Thymus (tissue), 11 donors: Measurements from ENCODE around the gene TSHZ2. TPM values are rescaled to one million over a fixed set of nuclear protein-coding genes. Genes with fewer than 3 reads are reported as not detected.

Source experiments
- DNase-seq, 9 donors: peaks; one replicate each; pipeline ENCODE4 v3.0.0-alpha.2; 2013; ENCODE audit warnings: low spot score in 9 of 9, low read depth in 6 of 9, missing footprints in 1 of 9
- H3K27ac ChIP-seq, 2 donors: one replicate each; pipeline ENCODE4 v1.5.1; 2013; ENCODE audit warnings: control low read depth in 1 of 2, low read depth in 1 of 2, low read length in 1 of 2, mild to moderate bottlenecking in 1 of 2, moderate library complexity in 1 of 2
- H3K27me3 ChIP-seq, 2 donors: one replicate each; pipeline ENCODE4 v1.5.1; 2013; ENCODE audit warnings: low read length in 1 of 2; ENCODE audit not compliant: control insufficient read depth in 2 of 2, insufficient read depth in 1 of 2
- H3K36me3 ChIP-seq, 2 donors: one replicate each; pipeline ENCODE4 v1.5.1; 2013; ENCODE audit warnings: low read length in 1 of 2, mild to moderate bottlenecking in 1 of 2, moderate library complexity in 1 of 2; ENCODE audit not compliant: control insufficient read depth in 2 of 2, insufficient read depth in 2 of 2
- H3K4me1 ChIP-seq, 2 donors: one replicate each; pipeline ENCODE4 v1.5.1; 2013; ENCODE audit warnings: low read length in 2 of 2; ENCODE audit not compliant: control insufficient read depth in 2 of 2, insufficient read depth in 2 of 2
- H3K4me3 ChIP-seq, 2 donors: one replicate each; pipeline ENCODE4 v1.5.1; 2013; ENCODE audit warnings: low read length in 2 of 2, control low read depth in 1 of 2, mild to moderate bottlenecking in 1 of 2
- H3K9me3 ChIP-seq, 2 donors: one replicate each; pipeline ENCODE4 v1.5.1; 2013; ENCODE audit warnings: low read length in 1 of 2, mild to moderate bottlenecking in 1 of 2; ENCODE audit not compliant: control insufficient read depth in 2 of 2, insufficient read depth in 1 of 2
- WGBS: extraction: QIAGEN DNeasy Blood & Tissue Kit; methylation state at CpG from one replicate; pipeline ENCODE4 v1.1.7; 2013; 5-methylcytosine and 5-hydroxymethylcytosine counted together
- polyA plus RNA-seq: library from polyadenylated mRNA; stranded (reverse); fragments of 200-250 nt; gene quantifications from one replicate; pipeline ENCODE4 v1.2.3, GENCODE V29; 2013
- total RNA-seq: library from RNA; stranded (reverse); fragments of 120-200 nt; gene quantifications from one replicate; pipeline ENCODE4 v1.2.4, GENCODE V29; 2013
- donor health status: healthy.

Gene TSHZ2
- total and polyA plus RNA-seq, 2 donors: 1.4 to 2.4 TPM

DNA sequence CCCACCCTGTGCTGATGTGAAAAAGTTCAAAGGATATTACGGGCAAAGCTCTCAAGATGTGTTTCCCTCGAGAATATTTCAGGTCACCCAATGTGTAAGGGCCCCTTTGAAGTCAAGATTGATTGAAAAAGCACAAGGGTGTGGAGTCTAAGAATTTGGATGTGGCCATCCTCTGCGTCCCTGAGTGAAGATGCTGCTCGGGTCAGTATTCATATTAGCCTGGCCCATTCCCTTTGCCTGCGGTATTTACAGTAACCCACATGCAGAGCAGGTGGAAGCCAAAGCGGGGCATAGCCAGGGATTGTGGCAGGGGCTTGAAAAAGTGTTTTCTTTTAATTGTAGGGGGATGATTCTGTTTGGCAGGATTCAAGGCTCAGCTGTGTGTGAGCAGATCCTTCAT, 211.0 kb downstream of the TSHZ2 start:
- WGBS: 94% methylated on average over 6 of the region's 6 CpGs
- H3K27ac ChIP-seq: no peak overlapping the region

DNA sequence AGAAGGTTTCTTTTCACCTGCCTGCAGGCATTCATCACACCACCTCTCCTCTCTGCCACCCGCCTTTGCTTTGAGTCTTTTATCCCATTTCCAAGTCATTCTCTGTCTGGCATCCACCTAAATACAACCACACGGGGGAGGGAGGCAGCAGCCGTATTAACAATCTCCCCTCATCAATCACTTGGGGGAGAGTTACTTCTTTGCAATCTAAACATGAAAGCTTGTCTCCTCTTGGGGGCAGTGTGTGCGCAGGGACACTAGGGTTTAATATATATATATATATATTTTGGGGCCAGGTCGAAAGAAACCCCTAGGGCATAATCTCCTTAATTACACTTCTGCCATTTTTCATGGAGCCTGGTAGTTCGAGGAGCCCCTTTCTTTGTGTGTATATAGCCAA, 214.5 kb downstream of the TSHZ2 start:
- Histone ChIP-seq H3K9me3 (no peaks in the 10 kb centered on the region), H3K27ac (no peak overlapping the region), H3K4me3 (no peak overlapping the region), H3K36me3 (no peaks in the 10 kb centered on the region), H3K4me1 (no peaks in the 10 kb centered on the region), H3K27me3 (no peaks in the 10 kb centered on the region)
- 57% methylated on average over 6 of the region's 6 CpGs for WGBS
- no peak for DNase-seq

More for the DNA sequence above, 211.0 kb downstream of the TSHZ2 start:
- H3K4me3 ChIP-seq: no peak overlapping the region
- H3K9me3 ChIP-seq: no peaks in the 10 kb centered on the region
- DNase-seq: no peak
- H3K36me3 ChIP-seq: no peaks in the 10 kb centered on the region
- no peaks in the 10 kb centered on the region for H3K4me1 ChIP-seq
- H3K27me3 ChIP-seq: no peaks in the 10 kb centered on the region

DNA sequence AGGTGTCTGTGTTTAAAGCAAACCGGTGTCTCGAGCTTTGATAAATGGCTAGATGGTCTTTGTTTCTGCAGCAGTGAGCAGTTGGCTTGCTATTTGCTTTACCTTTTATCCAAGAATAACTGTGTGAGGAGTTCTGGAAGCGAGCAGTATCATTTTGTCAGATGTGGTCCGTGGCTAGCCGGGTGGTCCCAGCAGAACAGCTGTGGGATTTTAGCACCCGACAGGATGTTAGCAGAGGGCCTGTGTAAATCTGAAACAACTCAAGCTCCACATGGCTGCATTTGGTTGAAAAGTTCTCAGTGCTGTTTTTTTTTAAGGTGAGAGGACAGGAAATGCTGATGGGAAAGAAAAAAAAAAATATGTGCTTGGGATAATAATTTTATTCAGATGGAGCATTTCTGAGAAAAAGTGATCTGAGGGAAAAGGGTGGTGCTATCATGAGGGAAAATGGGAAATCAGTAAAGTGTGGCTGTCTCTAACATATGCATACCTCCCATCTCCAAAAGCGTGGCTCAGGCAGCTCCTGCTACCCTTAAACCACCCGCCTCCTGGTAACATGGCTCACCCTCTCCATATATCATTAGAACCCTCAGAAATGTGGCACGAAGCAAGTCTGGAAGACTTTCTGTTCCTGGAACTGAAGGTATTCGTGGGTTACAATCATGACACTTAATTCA, 215.4 kb downstream of the TSHZ2 start:
- no peak overlapping the region for H3K4me3 ChIP-seq
- 69% methylated on average over 10 of the region's 10 CpGs for WGBS
- H3K4me1 ChIP-seq: no peaks in the 10 kb centered on the region
- H3K27me3 ChIP-seq: no peaks in the 10 kb centered on the region
- H3K9me3 ChIP-seq: no peaks in the 10 kb centered on the region
- no peak overlapping the region for H3K27ac ChIP-seq
- no peaks in the 10 kb centered on the region for H3K36me3 ChIP-seq
- DNase-seq: no peak

DNA sequence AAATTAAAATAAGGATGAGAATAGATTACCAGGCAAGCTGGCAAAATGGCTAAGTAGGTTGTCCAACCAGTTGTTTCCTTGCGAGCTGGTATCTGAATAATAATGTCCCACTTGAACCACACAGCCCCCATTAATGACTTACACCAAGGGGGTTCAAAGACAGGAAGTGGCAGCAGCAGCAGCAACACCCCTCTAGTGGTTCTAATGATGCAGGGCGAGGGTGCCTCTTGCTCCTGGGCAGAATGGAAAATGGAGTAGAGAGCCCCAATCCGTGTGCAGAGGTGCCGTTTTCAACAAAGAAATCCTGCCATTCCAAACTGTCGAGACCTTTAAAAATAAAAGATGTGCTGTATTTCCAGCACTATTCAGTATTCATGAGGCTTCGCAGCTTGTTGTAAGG, 218.1 kb downstream of the TSHZ2 start:
- H3K27ac ChIP-seq: no peak overlapping the region
- H3K9me3 ChIP-seq: no peaks in the 10 kb centered on the region
- WGBS: 84% methylated on average over 6 of the region's 6 CpGs

DNA sequence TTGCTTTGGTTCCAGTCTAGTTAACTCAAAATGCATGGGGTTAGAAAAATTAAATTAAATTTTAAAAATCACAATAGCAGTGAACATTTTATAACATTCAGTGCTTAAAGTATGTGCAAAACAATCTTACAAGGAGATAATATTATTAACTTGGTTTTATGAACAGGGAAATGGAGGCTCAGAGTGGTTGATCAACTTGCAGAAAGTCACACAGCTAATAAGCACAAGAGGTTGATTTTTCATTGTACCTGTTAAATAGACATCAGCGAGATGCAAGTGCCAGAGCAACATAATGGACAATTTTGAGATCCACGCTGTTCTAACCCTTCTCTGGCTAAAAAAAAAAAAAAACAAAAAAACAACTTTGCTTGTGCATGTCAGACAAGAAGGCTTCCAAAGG, 219.8 kb downstream of the TSHZ2 start:
- H3K27me3 ChIP-seq: no peaks in the 10 kb centered on the region
- DNase-seq: no peak
- no peak overlapping the region for H3K4me3 ChIP-seq
- no peaks in the 10 kb centered on the region for H3K4me1 ChIP-seq
- WGBS: 89% methylated on average over 2 of the region's 2 CpGs
- no peaks in the 10 kb centered on the region for H3K36me3 ChIP-seq
- H3K27ac ChIP-seq: no peak overlapping the region
- no peaks in the 10 kb centered on the region for H3K9me3 ChIP-seq

More for the DNA sequence above, 218.1 kb downstream of the TSHZ2 start:
- Histone ChIP-seq H3K4me1 (no peaks in the 10 kb centered on the region), H3K27me3 (no peaks in the 10 kb centered on the region), H3K36me3 (no peaks in the 10 kb centered on the region), H3K4me3 (no peak overlapping the region)
- DNase-seq: no peak

DNA sequence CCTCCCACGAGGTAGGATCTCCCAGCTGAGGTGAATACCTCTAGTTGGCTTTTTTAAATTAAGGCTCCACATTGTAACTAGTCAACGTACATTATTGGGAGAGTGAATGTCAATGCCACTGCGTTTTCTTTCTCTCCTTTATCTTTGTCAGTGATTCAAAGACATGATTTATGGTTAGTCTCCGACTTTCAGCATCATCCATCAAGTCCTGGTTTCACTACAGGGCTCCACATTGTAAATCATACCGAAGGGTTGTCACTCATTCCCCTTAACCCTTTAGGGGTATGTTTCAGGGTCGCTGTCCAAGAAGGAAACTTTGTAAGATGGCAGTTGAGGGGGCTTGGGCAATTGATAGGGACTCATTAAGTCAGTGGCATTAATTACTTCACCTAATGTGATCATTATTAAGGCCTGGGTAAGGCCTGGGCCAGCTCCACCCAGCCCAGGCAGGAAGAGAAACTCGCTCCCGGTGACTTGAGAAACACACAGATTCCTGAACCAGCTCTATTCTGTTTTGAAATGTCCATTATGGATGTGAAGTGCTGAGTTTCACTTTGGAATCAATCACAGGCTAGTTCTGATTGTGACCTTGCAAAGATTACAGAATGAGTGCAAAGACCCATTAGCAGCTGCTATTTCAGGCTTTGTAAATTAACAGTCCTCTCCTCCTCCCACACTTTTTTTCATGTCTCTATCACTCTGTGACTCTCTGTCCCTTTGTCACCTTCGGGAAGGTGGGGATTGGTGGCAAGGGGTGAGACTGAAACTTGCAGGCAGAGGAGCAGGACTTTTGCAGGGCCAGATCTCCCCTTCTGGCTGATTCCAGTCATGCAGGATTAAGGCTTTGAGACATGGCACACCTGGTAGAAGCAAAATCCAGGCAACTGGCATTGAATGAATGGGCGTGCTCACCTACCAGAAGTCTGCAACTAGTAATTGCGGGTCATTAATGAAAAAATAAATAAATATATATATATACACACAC, 222.4 kb downstream of the TSHZ2 start:
- Histone ChIP-seq H3K9me3 (no peaks in the 10 kb centered on the region), H3K36me3 (no peaks in the 10 kb centered on the region), H3K4me3 (no peak overlapping the region), H3K27ac (no peak overlapping the region), H3K27me3 (no peaks in the 10 kb centered on the region), H3K4me1 (no peaks in the 10 kb centered on the region)
- WGBS: 62% methylated on average over 11 of the region's 11 CpGs
- DNase-seq: no peak

DNA sequence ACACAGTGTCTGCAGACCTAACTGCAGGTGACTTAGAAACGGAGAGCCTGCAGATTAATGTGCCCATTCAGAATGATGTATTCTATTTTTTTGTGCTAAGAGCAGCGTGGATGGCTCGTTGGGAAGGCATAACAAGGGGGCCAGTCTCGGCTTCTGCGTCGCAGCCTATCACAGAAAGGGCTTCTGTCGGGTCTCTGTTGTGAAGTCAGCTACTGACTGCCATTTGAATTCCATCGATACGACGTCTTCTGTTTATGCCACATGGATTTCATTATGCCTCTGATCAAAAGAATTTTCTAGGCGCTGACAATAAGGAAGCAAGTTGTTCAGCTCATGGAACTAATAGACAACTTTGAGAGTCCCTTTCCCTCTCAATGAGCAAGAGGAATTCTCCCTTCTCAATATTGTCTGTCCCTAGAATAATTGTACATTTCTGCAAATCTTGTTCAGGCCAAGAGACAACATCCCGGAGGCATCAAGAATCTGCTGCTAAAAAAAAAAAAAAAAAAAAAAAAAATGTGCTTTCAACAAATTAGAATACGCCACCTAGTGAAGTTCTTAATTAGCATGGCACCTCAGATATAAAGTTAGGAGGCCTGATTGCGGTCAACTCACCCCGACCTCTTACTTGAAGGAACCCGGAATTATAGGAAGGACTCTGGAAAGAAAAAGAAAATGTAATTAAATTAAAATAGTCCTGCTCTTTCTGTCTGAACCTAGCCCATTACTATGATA, 223.9 kb downstream of the TSHZ2 start:
- Histone ChIP-seq H3K36me3 (no peaks in the 10 kb centered on the region), H3K4me1 (no peaks in the 10 kb centered on the region), H3K4me3 (no peak overlapping the region), H3K9me3 (no peaks in the 10 kb centered on the region), H3K27ac (no peak overlapping the region), H3K27me3 (no peaks in the 10 kb centered on the region)
- 86% methylated on average over 16 of the region's 16 CpGs for WGBS
- DNase-seq: no peak

DNA sequence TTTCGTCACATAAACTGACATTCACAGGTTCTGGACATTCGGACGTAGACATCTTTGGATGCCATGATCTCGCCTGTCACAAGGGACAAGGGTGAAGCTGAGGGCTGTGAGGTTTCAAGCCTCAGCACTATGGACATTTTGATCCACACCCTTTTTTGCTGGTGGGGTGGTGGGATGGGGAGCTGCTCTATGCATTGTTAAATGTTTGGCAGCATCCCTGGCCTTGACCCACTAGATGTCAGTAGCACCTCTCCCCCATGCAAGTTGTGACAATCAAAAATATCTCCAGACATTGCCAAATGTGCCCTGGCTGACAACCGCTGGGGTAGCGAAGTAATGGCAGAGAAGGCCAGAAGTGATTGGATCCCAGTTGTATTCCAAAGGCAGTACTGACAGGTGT, 229.4 kb downstream of the TSHZ2 start:
- no peaks in the 10 kb centered on the region for H3K36me3 ChIP-seq
- no peaks in the 10 kb centered on the region for H3K9me3 ChIP-seq
- no peaks in the 10 kb centered on the region for H3K4me1 ChIP-seq
- 95% methylated on average over 6 of the region's 6 CpGs for WGBS
- DNase-seq: no peak
- no peak overlapping the region for H3K27ac ChIP-seq
- no peak overlapping the region for H3K4me3 ChIP-seq
- H3K27me3 ChIP-seq: no peaks in the 10 kb centered on the region

DNA sequence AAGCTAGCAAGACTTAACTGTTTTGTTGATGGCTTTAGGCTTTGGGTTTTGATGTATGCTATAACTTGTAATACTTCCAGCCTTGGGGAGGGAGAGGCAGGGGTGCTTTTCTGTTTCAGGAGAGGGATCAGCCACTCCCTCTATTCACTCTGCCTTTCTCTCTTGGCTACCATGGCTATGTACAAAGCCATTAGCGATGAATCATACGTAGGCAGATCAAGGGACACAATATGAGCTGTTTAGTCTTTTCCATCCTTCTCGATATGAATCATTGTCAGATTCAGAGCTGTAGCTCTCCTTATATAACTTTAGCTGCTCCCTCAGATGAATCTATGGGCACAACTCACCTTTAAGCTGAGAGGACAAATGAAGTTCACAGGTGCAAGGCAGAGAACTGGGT, 230.6 kb downstream of the TSHZ2 start:
- no peak for DNase-seq
- H3K4me3 ChIP-seq: no peak overlapping the region
- 96% methylated on average over 3 of the region's 3 CpGs for WGBS
- H3K27me3 ChIP-seq: no peaks in the 10 kb centered on the region
- H3K36me3 ChIP-seq: no peaks in the 10 kb centered on the region
- H3K9me3 ChIP-seq: no peaks in the 10 kb centered on the region
- H3K27ac ChIP-seq: no peak overlapping the region
- H3K4me1 ChIP-seq: no peaks in the 10 kb centered on the region
